VCaP (cell line): ENCODE data around the gene CERS6.

Experiments used
- H3K27ac ChIP-seq: fragments of 450-650 bp; 2 replicates; pipeline ENCODE4 v1.5.1; 2017
- TF ChIP-seq, protein P1 (sequence below): fragments of 450-650 bp; conservative IDR thresholded peaks from 2 replicates; pipeline ENCODE4 v1.5.1; 2017; ENCODE audit warnings: mild to moderate bottlenecking, moderate library complexity

The CERS6 gene

DNA sequence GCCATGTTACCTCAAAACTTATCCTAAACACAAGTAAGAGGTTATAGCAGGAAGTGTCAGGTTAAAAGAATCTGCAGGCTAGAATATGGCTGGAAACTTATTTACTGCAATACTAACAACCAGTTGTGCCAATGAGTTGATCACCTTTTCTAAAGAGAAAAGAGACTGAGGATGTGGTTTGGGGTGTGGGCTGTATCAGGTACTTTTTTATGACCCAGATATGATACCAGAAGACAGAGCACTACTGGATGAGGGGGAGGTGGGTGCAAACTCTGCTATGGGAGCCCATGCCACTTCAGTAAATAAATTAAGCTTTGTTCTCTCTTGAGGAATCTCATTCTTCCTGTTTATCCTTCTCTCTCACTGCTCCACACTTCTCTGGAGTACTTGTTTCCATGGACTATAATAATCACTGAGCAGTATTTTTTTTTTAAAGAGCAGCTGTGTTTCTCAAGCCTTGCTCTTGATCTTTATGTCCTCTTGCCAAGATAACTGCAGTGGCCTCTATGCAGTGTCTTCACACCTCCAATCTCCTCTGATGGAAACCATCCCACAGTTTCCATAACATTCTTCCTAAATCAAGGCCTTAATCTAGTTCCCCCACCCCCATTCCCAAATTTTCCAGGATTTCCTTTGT is 295.1 kb downstream of the CERS6 start:
- TF ChIP-seq, protein P1, sequence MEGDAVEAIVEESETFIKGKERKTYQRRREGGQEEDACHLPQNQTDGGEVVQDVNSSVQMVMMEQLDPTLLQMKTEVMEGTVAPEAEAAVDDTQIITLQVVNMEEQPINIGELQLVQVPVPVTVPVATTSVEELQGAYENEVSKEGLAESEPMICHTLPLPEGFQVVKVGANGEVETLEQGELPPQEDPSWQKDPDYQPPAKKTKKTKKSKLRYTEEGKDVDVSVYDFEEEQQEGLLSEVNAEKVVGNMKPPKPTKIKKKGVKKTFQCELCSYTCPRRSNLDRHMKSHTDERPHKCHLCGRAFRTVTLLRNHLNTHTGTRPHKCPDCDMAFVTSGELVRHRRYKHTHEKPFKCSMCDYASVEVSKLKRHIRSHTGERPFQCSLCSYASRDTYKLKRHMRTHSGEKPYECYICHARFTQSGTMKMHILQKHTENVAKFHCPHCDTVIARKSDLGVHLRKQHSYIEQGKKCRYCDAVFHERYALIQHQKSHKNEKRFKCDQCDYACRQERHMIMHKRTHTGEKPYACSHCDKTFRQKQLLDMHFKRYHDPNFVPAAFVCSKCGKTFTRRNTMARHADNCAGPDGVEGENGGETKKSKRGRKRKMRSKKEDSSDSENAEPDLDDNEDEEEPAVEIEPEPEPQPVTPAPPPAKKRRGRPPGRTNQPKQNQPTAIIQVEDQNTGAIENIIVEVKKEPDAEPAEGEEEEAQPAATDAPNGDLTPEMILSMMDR: no peak
- no peak overlapping the region for H3K27ac ChIP-seq

DNA sequence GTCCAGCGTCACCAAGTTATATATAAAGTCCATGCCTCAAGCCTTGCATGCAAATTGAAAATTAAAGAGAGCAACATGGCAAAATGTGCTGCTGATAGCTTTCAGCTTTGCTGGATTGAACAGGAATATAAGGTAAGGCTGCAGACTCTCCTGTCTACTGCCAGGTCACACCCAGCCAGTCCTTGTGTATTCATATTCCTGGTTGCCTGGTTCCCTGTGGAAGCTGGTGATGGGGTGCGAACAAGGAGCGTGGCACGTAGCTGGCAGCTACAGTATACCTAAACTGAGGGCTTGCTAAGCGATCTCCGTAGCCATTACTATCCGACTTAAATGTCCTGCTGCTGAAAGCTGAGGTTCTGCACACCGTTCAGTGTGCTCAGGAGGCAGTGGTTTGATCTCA is 296.3 kb downstream of the CERS6 start:
- TF ChIP-seq, protein P1: no peak
- no peak overlapping the region for H3K27ac ChIP-seq

DNA sequence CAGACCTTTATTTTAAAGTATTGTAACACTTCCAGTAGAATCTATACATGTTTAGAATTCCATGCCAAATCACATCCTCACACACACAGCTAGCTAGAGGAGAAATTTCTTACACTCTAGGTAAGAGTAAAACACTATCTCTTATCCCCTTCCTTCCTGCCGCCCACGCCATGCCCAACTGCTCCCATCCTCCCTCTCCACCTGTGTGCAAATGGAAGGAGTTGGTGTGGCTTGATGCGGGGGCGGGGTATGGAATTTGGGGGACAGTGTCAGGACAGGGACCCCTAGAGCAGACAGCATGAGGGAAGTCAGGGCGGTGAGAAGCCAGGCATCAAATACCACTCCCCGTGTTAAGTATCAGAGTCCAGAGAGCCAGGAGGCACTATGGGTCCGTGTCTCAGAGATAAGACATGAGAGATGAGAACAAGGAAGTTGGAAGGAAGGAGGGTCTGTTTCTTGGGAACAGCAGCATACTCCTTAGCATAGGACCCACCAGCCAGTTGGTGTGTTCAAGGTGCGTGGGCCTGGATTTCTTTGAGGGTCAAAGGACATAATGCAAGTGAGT is 297.8 kb downstream of the CERS6 start:
- TF ChIP-seq, protein P1: no peak
- no peak overlapping the region for H3K27ac ChIP-seq

DNA sequence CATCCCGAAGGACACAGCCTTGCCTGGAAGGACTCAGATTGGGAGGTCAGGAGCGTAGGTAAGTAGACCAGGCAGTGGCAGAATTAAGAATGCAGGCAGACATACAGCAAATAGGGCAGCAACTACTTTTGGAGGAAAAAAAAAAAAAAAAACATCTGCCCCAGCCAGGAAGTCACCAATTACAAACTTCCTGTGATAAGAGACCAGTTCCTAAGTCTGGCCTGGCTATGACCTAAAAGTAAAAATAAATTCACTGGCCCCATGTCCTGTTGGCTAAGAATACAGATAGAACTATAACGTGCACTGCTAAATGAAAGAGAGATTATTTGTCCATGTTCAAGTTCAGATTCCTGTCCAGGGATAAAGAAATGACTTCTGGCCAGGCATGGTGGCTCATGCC is 301.2 kb downstream of the CERS6 start:
- TF ChIP-seq, protein P1: no peak

DNA sequence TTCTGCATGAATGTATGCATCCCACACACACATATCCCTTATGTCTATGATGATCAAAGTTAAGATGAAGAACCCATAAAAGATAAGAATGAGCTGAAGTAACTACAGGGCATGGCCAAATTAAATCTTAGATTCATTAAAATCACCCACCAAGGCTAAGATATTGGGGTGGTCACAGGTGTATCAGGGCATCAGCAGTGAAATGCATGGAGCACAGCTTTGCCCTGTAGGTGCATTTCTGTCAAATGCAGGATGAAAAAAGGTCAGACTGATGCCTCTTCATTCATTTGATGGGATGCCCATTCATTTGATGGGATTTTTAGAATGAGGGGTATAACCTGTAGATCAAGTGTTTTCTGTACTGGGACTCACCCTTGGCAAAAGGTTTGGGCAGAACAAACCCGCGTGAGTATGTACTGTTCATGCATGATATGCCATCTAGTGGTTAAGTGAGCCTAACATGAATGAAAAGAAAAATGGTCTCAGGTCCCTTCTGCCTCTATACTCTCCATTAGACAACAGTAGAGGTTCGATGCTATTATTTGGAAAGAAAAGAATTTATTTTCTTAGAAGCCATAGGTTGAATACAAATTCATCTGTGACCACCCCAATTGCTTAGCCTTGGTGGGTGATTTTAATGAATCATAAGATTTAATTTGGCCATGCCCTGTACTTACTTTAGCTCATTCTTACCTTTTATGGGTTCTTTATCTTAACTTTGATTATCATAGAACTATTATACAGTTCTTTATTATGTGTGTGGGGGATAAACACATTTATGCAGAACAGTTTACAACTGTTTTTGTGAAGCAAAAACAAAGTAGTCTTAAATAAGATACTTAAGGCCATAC is 303.1 kb downstream of the CERS6 start:
- no peak overlapping the region for H3K27ac ChIP-seq
- TF ChIP-seq, protein P1: peak; percentile 83

More for the DNA sequence above, 301.2 kb downstream of the CERS6 start:
- no peak overlapping the region; the same call in 1 of the 2 replicates for H3K27ac ChIP-seq

DNA sequence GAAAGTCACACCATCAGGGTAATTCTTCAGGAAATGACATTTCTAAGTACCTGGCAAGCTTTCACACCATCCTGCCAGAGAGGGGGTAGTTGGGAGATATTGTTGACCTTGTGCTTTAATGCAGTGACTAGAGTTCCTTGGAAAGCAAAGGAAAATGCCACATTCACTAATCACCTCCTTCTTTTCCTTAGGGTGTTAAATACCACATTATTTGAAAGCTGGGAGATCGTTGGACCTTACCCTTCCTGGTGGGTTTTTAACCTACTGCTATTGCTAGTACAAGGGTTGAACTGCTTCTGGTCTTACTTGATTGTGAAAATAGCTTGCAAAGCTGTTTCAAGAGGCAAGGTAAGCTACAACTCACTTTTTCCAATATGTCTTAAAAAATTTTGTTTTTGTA is 309.3 kb downstream of the CERS6 start:
- TF ChIP-seq, protein P1: no peak
- H3K27ac ChIP-seq: no peak overlapping the region

DNA sequence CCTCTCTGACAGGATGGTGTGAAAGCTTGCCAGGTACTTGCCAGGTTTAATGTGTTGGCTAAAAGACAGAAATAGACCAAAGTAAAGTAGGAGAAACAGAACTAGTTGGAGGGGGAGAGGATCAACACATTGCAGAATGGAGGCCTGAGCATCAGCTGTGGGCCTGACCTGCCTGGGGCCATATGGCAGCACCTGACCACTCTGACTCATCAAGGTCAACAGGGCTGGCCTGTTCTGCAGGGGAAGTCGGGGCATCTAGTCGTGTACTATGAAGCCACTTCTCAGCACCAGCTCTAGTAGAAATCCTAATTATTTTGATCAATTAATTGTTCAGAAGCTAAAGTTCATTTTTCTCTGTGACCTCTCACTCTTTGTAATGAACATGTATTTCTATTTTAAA is 310.5 kb downstream of the CERS6 start:
- H3K27ac ChIP-seq: no peak overlapping the region
- TF ChIP-seq, protein P1: no peak
